ENCODE results near the gene SHD.
"Not testable (repeated sequence)": the region's sequence is repeated elsewhere in the genome, so short reads cannot be mapped to it uniquely, and the experiment has no call there.

SHD gene

GRCh38 chr19:4284974-4285373 is 5.9 kb downstream of the SHD start:
- TF ChIP-seq CTCF (IDR thresholded peaks at IDR 0.05; ENCODE audit: insufficient read depth, low read depth, low read length, missing control alignments) = no peak
- H3K4me3 ChIP-seq (ENCODE audit: low read length) = no peak overlapping the region
- no peak for DNase-seq (ENCODE audit: low read depth)

DNA sequence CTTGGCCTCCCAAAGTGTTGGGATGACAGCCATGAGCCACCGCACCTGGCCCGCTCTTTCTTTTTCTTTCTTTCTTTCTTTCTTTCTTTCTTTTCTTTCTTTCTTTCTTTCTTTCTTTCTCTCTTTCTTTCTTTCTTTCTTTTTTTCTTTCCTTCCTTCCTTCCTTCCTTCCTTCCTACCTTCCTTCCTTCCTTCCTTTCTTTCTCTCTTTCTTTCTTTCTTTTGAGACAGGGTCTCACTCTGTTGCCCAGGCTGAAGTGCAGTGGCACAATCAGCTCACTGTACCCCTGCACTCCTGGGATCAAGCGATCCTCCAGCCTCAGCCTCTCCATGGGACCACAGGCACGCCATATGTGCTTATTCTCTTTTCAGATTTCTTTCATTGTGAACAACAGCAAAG is 7.1 kb downstream of the SHD start:
- H3K4me3 ChIP-seq (ENCODE audit: low read length); DNase-seq (ENCODE audit: low read depth): not testable (repeated sequence)

GRCh38 chr19:4288091-4288777 is 9.2 kb downstream of the SHD start:
- DNase-seq (ENCODE audit: low read depth) = peak; percentile 22
- TF ChIP-seq CTCF (IDR thresholded peaks at IDR 0.05; ENCODE audit: insufficient read depth, low read depth, low read length, missing control alignments) = no peak
- H3K4me3 ChIP-seq (ENCODE audit: low read length) = no peak overlapping the region

GRCh38 chr19:4291184-4291732 is 12.2 kb downstream of the SHD start:
- DNase-seq (ENCODE audit: low read depth) = no peak
- TF ChIP-seq CTCF (IDR thresholded peaks at IDR 0.05; ENCODE audit: insufficient read depth, low read depth, low read length, missing control alignments) = no peak
- H3K4me3 ChIP-seq (ENCODE audit: low read length) = no peak overlapping the region

- TF ChIP-seq CTCF (IDR thresholded peaks at IDR 0.05; ENCODE audit: insufficient read depth, low read depth, low read length, missing control alignments) = no peak
- no peak overlapping the region for H3K4me3 ChIP-seq (ENCODE audit: low read length)
- no peak for DNase-seq (ENCODE audit: low read depth)
Measured at GRCh38 chr19:4292515-4292914, 13.4 kb downstream of the SHD start.

DNA sequence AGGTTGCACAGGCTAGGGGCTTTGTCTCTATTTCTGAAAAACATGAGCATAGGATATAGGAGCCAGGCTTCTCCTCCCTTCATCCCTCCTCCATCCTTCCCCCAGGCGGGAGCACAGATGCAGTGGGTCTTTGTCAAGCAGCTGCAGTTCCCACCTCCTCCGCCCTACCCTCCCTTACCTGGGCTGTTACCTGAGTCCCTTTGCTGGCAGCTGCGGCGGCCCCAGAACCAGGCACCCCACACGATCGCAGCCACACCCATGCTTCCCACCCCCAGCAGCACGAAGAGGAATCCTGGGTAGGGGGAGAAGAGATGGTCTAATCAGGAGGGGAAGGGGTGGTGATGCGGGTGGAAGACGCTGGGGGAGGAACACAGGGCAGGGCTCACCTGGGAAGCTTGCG is 15.3 kb downstream of the SHD start:
- no peak for DNase-seq (ENCODE audit: low read depth)
- TF ChIP-seq CTCF (IDR thresholded peaks at IDR 0.05; ENCODE audit: insufficient read depth, low read depth, low read length, missing control alignments) = no peak
- no peak overlapping the region for H3K4me3 ChIP-seq (ENCODE audit: low read length)

GRCh38 chr19:4295972-4296771 is 17.1 kb downstream of the SHD start:
- DNase-seq (ENCODE audit: low read depth) = peak; percentile 10
- no peak for TF ChIP-seq CTCF (IDR thresholded peaks at IDR 0.05; ENCODE audit: insufficient read depth, low read depth, low read length, missing control alignments)

More at GRCh38 chr19:4295972-4296771, 17.1 kb downstream of the SHD start:
- no peak overlapping the region for H3K4me3 ChIP-seq (ENCODE audit: low read length)
